ENCODE data around the gene HSPA12A.

Gene HSPA12A

GRCh38 chr10:116742367-116743265 lies at the start of gene HSPA12A:
Gene HSPA12A, minus strand, starts transcription at chr10:116742566. Its CDS starts 97 bp downstream, at chr10:116742469.
- peak; percentile 87 for DNase-seq

DNA sequence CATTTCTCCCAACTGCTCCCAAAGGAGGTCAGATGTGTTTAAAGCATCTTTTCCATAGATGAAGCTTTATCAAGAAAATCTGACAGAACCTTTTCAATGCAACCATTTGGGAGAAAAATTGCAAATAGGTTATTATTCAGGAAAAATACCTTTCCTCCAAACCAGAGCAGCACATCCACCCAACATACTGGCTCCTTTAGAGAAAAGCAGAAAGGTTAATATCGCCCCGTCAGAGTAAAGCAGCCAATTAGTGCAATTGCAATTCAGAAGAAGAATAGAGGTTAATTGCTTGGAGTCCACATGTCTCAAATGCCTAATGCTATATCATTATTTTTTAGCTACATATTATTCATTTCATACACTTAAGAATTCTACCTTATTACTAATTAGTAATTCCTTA lies 48.9 kb upstream of the HSPA12A start:
- no peak for DNase-seq

DNA sequence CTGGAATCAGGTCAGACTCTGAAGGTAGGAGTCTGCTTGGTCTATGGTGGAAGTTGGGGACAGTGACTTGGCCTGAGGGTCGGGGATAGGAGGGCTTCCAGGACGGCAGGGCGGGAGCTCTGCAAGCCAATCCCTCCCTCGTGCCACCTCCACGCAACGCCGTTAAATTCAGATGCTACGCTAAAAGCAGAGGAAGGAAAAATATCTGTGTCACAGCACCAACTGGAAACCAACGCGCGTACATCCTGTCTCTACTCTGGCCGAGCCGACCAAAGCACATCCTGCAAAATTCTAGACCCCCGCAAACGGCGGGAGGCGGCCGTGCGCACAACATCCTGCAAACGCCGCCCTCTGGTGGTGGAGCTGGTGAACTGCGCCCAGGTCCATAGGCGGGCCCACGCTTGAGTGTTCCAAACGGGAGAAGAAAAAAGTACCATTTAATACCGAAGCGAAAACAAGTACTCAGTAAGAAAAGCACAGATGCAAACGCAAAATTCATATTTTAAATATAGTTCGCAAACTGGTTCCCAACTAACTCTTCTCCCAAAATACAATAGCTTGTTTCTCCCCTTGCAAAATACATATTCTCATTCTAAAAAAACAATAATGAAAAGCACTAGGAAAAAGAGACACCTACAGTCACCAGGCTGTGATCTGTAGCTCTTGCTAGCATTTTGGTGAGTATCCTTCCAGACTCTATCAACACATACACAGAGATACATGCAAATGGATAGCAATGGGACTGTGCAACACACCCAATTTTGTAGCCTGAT lies 45.7 kb upstream of the HSPA12A start:
- DNase-seq: peak; percentile 91

DNA sequence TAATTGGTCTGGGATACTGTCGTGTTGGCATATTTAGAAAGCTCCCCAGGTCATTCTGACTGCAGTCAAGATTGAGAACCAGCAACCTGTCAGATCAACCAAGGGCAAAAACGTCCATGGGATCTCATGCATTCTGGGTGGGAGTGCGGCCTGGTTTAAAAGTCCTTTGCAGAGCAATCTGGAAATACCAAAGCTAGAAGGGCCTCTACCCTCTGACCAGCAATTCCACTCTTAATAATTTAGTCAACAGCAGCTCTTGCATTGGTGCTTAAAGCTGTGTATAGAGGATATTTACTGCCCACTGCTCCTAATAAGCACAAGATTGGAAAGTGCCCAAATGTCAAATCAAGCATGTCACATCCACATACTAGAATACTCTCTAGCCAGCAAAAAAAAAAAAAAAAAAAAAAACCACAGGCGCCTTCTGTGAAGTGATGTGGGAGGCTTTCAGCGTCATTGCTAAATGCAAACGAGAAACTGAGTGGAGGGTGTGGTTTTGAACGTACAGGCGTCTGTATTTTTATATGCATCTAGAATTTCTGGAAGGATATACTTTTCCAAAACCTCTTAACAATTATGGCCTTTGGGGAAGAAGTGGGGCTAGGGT lies 44.8 kb upstream of the HSPA12A start:
- no peak for DNase-seq

GRCh38 chr10:116785867-116786266 lies 43.5 kb upstream of the HSPA12A start:
- no peak for DNase-seq

- no peak for DNase-seq
Observed at GRCh38 chr10:116785282-116785681, 42.9 kb upstream of the HSPA12A start.

- no peak for DNase-seq
Observed at GRCh38 chr10:116784651-116785050, 42.3 kb upstream of the HSPA12A start.

- no peak for DNase-seq
Observed at GRCh38 chr10:116784035-116784434, 41.7 kb upstream of the HSPA12A start.

DNA sequence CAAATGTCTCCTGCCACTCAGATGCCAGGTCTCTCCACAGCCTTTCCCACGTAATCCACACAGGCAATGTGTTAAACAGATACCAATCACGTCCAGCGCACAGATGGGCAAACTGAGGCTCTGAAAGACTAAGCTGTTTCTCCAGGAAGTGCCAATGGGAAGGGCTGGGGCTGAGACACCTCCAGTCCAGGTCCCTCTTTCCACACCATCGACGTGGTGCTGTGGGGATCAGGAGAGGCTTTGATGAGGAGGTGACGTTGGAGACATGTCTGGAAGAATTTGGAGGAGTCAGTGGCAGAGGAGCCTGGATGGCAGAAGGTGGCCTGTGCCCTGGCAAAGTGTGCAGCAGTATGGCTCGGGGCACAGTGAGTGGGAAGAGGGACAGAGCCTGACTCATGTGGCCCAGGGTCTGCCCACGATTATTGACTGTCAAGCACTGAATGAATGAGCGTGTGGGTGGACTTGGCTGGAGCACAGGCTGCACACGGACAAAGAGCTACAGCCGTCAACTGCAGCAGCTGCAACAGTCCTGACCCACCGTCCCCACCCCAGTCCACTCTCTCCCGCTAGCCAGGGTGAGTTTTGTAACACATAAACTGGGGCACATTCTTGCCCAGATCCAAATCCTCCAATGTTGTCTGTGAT lies 40.8 kb upstream of the HSPA12A start:
- no peak for DNase-seq

DNA sequence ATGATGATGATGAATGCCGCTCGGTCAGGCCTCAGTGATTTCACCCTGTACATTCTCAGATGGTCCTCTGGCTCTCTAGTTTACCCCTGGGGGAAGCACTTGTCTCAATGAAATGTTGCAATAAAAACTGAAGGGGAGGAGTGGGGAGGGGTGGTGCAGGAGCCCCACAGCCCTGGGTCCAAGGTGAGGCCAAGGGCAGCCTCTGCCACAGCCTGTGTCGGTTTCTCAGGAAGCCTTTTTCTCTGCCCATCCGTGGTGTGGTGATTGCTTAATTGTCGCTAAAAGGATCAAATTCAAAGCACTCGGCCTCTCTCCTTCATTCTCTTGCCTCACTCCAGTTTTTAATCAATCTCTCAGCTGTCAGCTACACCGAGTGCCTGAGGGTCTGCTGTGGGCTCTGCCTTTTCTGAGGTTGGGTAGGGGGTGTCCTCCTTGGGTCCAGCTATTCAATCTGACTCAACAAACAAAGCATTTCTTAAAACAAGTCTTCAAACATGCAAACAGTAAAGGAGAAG lies 39.1 kb upstream of the HSPA12A start:
- no peak for DNase-seq

GRCh38 chr10:116780691-116781205 lies 38.4 kb upstream of the HSPA12A start:
- no peak for DNase-seq

DNA sequence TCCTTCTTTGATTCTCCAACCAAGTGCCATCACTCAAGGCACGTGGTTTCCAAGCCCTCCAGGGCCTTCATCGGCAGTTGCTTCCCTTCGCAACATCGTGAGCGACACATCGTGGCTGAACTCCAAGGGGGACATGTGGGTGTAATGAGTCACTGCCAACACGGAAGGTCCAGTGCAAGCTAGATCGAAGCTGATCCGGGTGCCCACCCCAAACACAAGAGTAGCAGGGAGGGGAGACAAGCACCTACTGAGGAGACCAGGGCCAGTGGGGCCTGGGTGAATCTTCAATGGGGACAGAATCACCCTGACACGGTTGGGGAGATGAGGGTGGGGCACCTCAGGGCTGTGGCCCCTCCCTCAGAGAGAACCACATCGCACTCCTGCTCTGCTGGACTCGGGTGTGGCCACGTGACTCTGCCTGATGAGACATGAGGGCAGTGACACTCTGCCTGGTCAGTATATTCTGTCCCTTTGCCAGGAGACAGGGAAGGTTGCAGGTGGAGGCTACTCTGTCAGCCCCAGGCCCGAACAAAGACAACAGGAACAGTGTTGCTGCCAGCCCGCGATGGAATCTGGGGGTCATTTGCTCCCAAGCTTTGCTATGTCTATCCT lies 36.8 kb upstream of the HSPA12A start:
- DNase-seq: no peak

DNA sequence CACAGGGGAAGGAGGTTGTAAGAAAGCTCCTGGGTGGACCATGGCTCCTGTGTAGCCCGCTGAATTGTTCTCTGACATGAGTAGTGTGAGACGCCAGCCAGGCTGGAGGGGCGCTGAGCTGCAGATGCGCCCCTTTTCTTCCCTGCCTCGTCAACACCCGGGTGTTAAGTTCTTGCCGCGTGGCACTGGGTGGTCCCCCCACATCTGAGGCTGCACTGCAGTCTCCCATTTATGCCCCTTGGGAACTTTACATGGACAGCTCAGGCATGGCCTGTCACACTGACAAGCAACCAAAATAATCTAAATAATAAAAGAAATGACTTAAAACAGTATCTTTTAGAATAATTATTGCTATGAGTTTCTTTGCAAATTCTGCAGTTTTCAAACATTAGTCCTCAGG lies 34.6 kb upstream of the HSPA12A start:
- DNase-seq: no peak

DNA sequence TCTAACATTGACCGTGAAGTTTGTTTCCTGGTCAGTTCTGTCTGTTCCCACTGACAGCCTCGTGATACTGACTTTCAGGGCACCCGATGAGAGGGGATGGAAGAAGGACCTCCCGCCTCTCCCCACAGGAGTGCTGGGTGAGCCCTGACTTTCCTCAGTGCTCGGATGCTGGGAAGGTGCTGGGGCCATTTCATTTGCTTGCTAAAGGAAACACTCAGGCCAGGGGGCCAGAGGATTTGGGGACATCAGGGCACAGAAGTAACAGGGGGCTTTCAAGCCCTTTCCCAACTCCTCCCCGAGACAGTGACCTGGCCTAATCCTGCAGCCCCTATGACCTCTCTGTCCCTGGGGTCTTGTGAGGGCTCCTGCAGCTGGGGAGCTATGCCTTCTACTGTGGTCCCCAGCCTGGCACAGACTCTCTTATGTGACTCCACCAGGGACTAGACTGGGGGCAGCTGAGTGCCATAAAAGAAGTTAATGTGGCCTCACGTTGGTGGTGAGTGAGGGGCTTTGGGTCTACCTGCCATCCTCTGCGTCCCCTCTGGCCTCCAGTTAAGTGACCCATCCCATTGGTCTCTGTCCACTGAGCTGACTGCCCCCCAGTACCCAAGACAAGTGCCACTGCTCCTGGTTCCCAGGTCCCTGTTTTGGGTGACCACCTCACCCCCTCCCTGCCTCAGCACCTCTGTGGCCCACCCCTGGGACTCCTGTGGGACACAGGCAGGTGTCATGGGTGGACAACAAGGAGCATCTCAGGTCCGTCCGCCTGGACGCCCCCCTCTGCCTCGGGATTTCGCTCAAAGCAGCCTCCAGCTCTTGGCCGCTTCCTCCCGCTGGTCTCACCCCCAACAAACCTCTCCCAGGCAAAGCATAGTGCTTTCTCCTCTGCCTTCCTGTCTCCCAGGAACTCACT lies 33.4 kb upstream of the HSPA12A start:
- DNase-seq: no peak

DNA sequence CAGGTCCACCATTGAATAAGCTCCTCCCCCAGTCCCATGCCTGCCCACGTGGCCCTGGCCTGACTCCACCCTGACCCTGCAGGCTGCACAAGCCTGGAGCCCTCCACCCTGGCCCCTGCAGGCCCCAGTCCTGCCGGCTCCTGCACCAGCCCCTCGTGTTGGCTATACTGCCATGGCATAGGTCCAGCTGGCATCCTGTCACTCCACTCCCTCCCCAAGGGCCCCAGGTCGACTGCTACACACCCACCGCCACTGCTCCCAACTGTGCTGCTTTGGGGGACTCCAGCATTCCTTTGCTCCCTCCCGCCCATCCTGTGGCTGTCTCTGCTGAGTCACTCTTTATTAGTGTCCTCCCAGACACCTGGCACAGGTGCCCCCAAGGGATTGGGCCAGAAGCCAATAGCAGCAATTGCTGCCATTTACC lies 32.4 kb upstream of the HSPA12A start:
- no peak for DNase-seq

- DNase-seq: no peak
Observed at GRCh38 chr10:116772909-116773705, 30.7 kb upstream of the HSPA12A start.

DNA sequence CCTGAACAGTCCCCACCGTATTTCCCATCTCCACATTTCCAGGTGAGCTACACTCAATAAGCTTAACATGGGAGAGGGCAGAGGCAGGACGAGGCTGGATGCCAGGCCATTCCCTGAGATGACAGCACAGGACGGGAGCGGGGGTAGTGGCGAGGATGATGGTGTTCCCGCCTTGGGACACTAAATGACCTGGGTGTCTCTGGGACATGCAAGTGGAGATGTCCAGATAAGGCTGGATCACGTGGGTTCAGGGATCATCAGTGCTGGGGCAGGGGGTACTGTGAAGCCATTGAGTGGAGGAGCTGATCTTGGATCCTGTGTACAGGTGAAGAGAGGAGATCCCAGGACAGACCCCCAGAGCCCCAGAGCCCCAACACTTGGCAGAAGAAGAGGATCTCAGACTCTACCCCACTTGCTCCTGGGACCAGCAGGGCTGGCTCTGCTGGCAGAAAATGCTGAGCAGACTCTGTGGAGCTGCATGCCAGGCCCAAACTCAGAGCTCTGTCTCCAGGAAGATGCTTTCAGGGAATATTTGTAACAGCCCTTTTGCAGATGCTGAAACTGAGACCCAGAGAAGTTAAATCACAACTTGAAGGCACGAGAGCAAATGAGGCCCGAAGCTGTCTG lies 29.7 kb upstream of the HSPA12A start:
- DNase-seq: no peak

DNA sequence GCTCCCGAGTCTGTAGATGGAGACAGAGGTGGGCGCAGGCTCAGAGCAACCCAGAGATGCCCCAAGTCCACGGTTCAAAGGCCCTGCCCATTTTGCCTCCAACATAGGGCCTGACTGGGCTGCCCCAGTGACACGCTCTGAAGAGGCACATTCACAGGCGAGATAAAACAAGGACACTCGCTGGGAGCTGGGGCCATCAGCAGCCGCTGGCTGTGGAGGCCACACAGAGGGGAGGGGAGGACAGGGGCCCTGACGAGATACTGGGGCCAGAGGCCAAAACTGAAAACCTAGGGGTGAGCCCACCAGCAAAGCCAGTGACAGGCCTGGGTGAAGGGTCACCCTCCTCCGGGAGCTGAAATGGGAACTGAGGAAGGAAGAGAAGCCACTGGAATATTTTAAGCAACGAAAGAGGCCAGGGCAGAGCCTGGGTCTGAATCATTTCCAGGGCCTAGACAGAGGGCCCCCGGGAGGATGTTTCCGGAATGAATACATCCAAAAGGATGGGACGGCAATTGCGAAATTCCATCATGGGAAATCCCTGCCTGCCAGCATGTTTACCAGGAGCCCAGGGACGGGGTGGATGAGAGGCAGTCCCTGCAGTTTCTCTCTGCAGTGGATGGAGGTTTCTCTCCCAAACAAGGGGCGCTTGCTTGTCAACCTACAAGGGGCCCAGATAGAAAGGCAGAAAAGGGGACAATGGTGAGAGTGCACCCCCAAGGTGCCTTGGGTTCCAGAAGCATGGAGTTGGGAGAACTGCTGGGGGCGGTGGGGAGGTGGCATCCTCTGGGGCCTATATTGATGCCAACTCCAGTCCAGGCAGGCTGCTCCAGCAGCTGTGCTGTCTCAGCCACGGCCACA lies 29.0 kb upstream of the HSPA12A start:
- no peak for DNase-seq

GRCh38 chr10:116770281-116770680 lies 27.9 kb upstream of the HSPA12A start:
- no peak for DNase-seq

Measured in right forelimb (tissue), 1 donor.